NCI-H2171 (cell line): ENCODE measurements around the gene JMJD8.

ENCODE experiments used
- DNase-seq: peaks from one replicate; lab custom pipeline; 2025; lab: John Stamatoyannopoulos, UW

The JMJD8 gene

GRCh38 chr16:675884-676564, 8.1 kb downstream of the JMJD8 start:
- no peak for DNase-seq

GRCh38 chr16:674968-675883, 8.9 kb downstream of the JMJD8 start, which contains the start of gene RHBDL1:
Gene RHBDL1 (plus strand): TSS chr16:675671. CDS start chr16:675791, 120 bp downstream.
- DNase-seq = no peak

GRCh38 chr16:674214-674881, 9.8 kb downstream of the JMJD8 start:
- DNase-seq = no peak

GRCh38 chr16:673399-673991, 10.6 kb downstream of the JMJD8 start:
- no peak for DNase-seq

- DNase-seq = no peak
These were observed 11.3 kb downstream of the JMJD8 start for GRCh38 chr16:672851-673250.

GRCh38 chr16:672371-672770, 11.8 kb downstream of the JMJD8 start:
- no peak for DNase-seq

- peak; percentile 67 for DNase-seq
These were observed 12.6 kb downstream of the JMJD8 start for GRCh38 chr16:671353-672131.

- DNase-seq = no peak
These were observed 13.4 kb downstream of the JMJD8 start for GRCh38 chr16:670485-671352.

GRCh38 chr16:669666-670065, 14.5 kb downstream of the JMJD8 start:
- DNase-seq = no peak

GRCh38 chr16:668519-669171, 15.5 kb downstream of the JMJD8 start:
- DNase-seq = no peak

GRCh38 chr16:667780-668518, 16.2 kb downstream of the JMJD8 start, which contains the start of gene RHOT2:
Gene RHOT2 (plus strand): TSS chr16:668132. CDS start chr16:668200, 68 bp downstream.
- peak; percentile 90 for DNase-seq

GRCh38 chr16:667113-667779, 16.9 kb downstream of the JMJD8 start:
- DNase-seq = no peak

GRCh38 chr16:666572-666971, 17.6 kb downstream of the JMJD8 start:
- DNase-seq = no peak

GRCh38 chr16:662597-662996, 21.5 kb downstream of the JMJD8 start:
- no peak for DNase-seq

- no peak for DNase-seq
These were observed 22.0 kb downstream of the JMJD8 start for GRCh38 chr16:662095-662494.

GRCh38 chr16:661184-661821, 22.8 kb downstream of the JMJD8 start:
- DNase-seq = no peak

GRCh38 chr16:660459-661183, 23.5 kb downstream of the JMJD8 start:
- no peak for DNase-seq
